Heart left ventricle (tissue), 16 donors: ENCODE results near the gene EIPR1. TPM values are rescaled to one million over a fixed set of nuclear protein-coding genes. Genes with fewer than 3 reads are reported as not detected.

Experiments used
- ATAC-seq, 4 donors: fragments of 200-7000 bp; cut with Tn5 transposase; one replicate each; pipeline ENCODE4 v1.9.1; 2020 to 2022; ENCODE audit warnings: moderate library complexity in 4 of 4, mild to moderate bottlenecking in 3 of 4, moderate number of reproducible peaks in 1 of 4
- DNase-seq, 5 donors: peaks; one replicate each; pipeline ENCODE4 v3.0.0-alpha.2; 2020
- H3K27ac ChIP-seq, 12 donors: fragments of 200-600 bp; sonication (generic) in 4 of 12; one replicate each; pipeline versions ENCODE4 v1.5.0 to v1.8.0; 2016 to 2022; ENCODE audit warnings: mild to moderate bottlenecking in 2 of 12
- H3K27me3 ChIP-seq, 9 donors: fragments of 200-600 bp; sonication (generic) in 2 of 9; one replicate each; pipeline versions ENCODE4 v1.5.1 to v1.8.0; 2016 to 2022; ENCODE audit warnings: mild to moderate bottlenecking in 3 of 9
- H3K36me3 ChIP-seq, 9 donors: fragments of 200-600 bp; sonication (generic) in 2 of 9; one replicate each; pipeline versions ENCODE4 v1.5.0 to v1.8.0; 2018 to 2022; ENCODE audit warnings: mild to moderate bottlenecking in 2 of 9
- H3K4me1 ChIP-seq, 12 donors: fragments of 200-600 bp; sonication (generic) in 4 of 12; one replicate each; pipeline versions ENCODE4 v1.5.0 to v1.8.0; 2016 to 2022; ENCODE audit warnings: mild to moderate bottlenecking in 3 of 12
- H3K4me3 ChIP-seq, 12 donors: fragments of 200-600 bp; sonication (generic) in 4 of 12; one replicate each; pipeline versions ENCODE4 v1.5.0 to v1.8.0; 2017 to 2022; ENCODE audit warnings: mild to moderate bottlenecking in 9 of 12, moderate library complexity in 4 of 12
- H3K9me3 ChIP-seq, 12 donors: fragments of 200-600 bp; sonication (generic) in 4 of 12; one replicate each; pipeline versions ENCODE4 v1.5.0 to v1.8.0; 2016 to 2022; ENCODE audit warnings: mild to moderate bottlenecking in 1 of 12
- POLR2A ChIP-seq, 2 donors: fragments of 450-650 bp; IDR thresholded peaks; one replicate each; pipeline ENCODE4 v1.6.1; 2017; ENCODE audit warnings: antibody characterized with exemption in 2 of 2, mild to moderate bottlenecking in 2 of 2, moderate library complexity in 2 of 2
- WGBS, 4 donors: extraction: QIAGEN DNeasy Blood & Tissue Kit in 2 of 4; methylation state at CpG; one replicate each; pipeline versions ENCODE4 v1.1.5 to v1.1.7; 2013 to 2018; 5-methylcytosine and 5-hydroxymethylcytosine counted together
- intact Hi-C, 10 donors: fragments of 100-400 bp; cut with DNase I; formaldehyde crosslinking; loops; one replicate each; pipeline versions ENCODE4 v1.11.1 to v1.14.2; 2022
- polyA plus RNA-seq, 2 donors: library from polyadenylated mRNA; stranded (reverse); fragments of 200-250 nt; gene quantifications; one replicate each; pipeline ENCODE4 v1.2.3, GENCODE V29; 2013
- total RNA-seq, 9 donors: library from RNA; depleted of rRNA in 2 of 9; stranded (reverse); fragments of >200 nt in 2 of 9; fragmentation: NEBNext Ultra II Directional in 3 of 9; extraction: Animal tissue kit (Norgen Biotek cat#: 25700) in 3 of 9; gene quantifications; one replicate each; pipeline versions ENCODE4 v1.1.0 to v1.2.4, GENCODE V29; 2016 to 2023
- TF ChIP-seq, protein P1 (sequence below), 12 donors: fragments of 200-600 bp; sonication (generic) in 4 of 12; IDR thresholded peaks; one replicate each; pipeline versions ENCODE4 v1.5.0 to v1.8.0; 2018 to 2022; ENCODE audit warnings: antibody characterized with exemption in 12 of 12, mild to moderate bottlenecking in 5 of 12
- donor health status: ischemic (EF 13 %, LVEDD 7.1; RV severe dilation, severe dysfunction).
- donor health status: healthy with polysubstance abuse.
- donor health status: DM: no; HTN: yes; CAD: no.
- donor health status: DM: no; HTN: no; CAD: no.
- donor health status: ischemic (EF 25% LVEDD 6.9; RV normal size, moderate dysfunction).
- donor health status: ischemic (EF 25% LVEDD 5.7; RV mildly dilated, moderate dysfunction).
- donor health status: healthy.
- donor health status: DM: yes; HTN: yes; CAD: no.
- donor health status: ischemic (EF 35%, LVEDD 5.7; RV mildly dilated, moderate dysfunction).
- donor health status: nonischemic (EF 11% LVEDD 7.7; RV severe dilation, severe dysfunction).
- donor health status: DM: yes; HTN: yes; CAD: no.
- donor health status: PGD.
- donor health status: ischemic (EF 29% LVEDD 5.4; RV normal size, mild dysfunction).
- donor health status: nonischemic (EF 23%, LVEDD 6.1; RV moderate dilation, normal function).

Gene EIPR1
- total and polyA plus RNA-seq, 11 donors = 7.9 to 26.1 (median 13.3) TPM

DNA sequence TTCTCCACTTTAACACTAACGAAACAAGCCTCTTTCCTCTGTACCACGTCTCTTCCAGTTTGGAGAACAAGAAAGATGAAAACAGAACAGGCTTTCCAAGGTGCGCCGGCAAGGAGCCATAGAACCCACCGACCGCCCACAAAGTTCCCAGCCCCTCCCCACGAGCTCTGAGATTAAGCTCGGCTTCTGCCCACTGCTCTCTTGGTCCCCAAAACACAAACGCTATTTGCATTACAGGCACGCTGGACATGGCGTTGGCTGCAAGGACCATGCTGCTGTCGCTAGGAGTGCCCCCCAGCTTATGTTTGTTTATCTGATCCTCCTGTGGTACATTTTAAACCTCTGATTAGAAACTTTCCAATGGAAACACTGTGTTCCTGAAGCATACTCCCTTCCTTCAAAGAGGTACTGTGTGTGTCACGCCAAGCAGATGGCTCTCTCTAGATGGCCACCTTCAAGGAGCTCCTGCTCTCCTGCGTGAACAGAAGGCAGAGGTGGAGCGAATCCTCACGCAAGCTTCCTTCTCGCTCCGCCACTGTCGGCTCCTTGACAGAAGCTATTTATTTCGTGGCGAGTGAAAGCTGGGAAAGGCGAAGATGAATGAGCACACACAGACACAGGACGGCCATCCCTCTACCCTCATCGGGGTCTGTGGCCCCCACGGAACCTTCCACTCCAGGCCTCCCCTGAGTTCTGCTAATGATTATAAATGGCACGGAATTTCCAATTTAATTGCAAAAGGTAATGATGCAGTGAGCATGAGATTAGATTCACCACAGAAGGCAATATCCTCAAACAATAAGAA lies 166.2 kb downstream of the EIPR1 start:
- H3K4me1 ChIP-seq = no peaks in the 10 kb centered on the region
- TF ChIP-seq, protein P1, sequence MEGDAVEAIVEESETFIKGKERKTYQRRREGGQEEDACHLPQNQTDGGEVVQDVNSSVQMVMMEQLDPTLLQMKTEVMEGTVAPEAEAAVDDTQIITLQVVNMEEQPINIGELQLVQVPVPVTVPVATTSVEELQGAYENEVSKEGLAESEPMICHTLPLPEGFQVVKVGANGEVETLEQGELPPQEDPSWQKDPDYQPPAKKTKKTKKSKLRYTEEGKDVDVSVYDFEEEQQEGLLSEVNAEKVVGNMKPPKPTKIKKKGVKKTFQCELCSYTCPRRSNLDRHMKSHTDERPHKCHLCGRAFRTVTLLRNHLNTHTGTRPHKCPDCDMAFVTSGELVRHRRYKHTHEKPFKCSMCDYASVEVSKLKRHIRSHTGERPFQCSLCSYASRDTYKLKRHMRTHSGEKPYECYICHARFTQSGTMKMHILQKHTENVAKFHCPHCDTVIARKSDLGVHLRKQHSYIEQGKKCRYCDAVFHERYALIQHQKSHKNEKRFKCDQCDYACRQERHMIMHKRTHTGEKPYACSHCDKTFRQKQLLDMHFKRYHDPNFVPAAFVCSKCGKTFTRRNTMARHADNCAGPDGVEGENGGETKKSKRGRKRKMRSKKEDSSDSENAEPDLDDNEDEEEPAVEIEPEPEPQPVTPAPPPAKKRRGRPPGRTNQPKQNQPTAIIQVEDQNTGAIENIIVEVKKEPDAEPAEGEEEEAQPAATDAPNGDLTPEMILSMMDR (IDR thresholded peaks at IDR 0.05) = no peak
- no peak for TF ChIP-seq POLR2A (IDR thresholded peaks at IDR 0.05)
- H3K27ac ChIP-seq = no peak overlapping the region
- WGBS, 4 donors = 89 to 91% (median 90%) methylated on average over 26 of the region's 26 CpGs
- DNase-seq = no peak
- peaks cover 0 to 21% (median 0%) of the 10 kb centered on the region in 9 donors for H3K36me3 ChIP-seq
- no peak overlapping the region for H3K4me3 ChIP-seq
- intact Hi-C loops = loop anchor here in 1 of 10 donors (1.0 kb wide), 1 partner anchor 17 kb away; no protein-coding TSS in a partner anchor
- no peaks in the 10 kb centered on the region for H3K27me3 ChIP-seq
- ATAC-seq = no peak
- no peaks in the 10 kb centered on the region for H3K9me3 ChIP-seq

DNA sequence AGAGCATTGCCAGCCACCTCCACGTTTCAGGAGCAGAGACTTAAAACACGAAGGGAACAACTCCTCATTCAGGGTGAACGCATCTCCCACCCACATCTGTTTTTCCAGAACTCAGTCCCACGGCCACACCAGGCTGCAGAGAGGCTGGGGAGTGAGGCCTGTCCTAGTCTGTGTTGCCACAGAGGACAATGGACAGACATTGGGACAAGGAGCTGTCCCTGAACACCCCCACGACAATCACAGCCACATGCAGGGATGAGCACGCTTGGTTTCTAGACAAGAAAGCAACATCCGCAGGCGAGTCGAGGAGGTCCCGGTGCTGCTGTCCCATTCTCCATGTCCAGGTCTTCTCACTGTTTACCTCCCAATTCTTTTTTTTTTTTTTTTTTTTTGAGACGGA lies 167.4 kb downstream of the EIPR1 start:
- intact Hi-C loops = no loop called here
- H3K36me3 ChIP-seq = peaks cover 0 to 21% (median 0%) of the 10 kb centered on the region in 9 donors
- H3K4me1 ChIP-seq = no peaks in the 10 kb centered on the region
- H3K27ac ChIP-seq = no peak overlapping the region
- H3K27me3 ChIP-seq = no peaks in the 10 kb centered on the region
- ATAC-seq = no peak
- TF ChIP-seq, protein P1 (IDR thresholded peaks at IDR 0.05) = no peak
- no peak for TF ChIP-seq POLR2A (IDR thresholded peaks at IDR 0.05)
- 84 to 88% (median 85%) methylated on average over 11 of the region's 11 CpGs for WGBS, 4 donors
- H3K4me3 ChIP-seq = no peak overlapping the region
- H3K9me3 ChIP-seq = no peaks in the 10 kb centered on the region
- no peak for DNase-seq

GRCh38 chr2:3209258-3209657 lies 168.4 kb downstream of the EIPR1 start:
- TF ChIP-seq, protein P1 (IDR thresholded peaks at IDR 0.05) = no peak
- no peak for TF ChIP-seq POLR2A (IDR thresholded peaks at IDR 0.05)
- H3K36me3 ChIP-seq = peaks cover 0 to 21% (median 0%) of the 10 kb centered on the region in 9 donors
- intact Hi-C loops = no loop called here
- no peak overlapping the region for H3K27ac ChIP-seq
- ATAC-seq (no peak), DNase-seq (no peak)
- 96 to 97% (median 97%) methylated on average over 9 to 12 of the region's 12 CpGs for WGBS, 4 donors
- H3K27me3 ChIP-seq = no peaks in the 10 kb centered on the region
- no peaks in the 10 kb centered on the region for H3K9me3 ChIP-seq
- H3K4me3 ChIP-seq = no peak overlapping the region
- H3K4me1 ChIP-seq = no peaks in the 10 kb centered on the region

DNA sequence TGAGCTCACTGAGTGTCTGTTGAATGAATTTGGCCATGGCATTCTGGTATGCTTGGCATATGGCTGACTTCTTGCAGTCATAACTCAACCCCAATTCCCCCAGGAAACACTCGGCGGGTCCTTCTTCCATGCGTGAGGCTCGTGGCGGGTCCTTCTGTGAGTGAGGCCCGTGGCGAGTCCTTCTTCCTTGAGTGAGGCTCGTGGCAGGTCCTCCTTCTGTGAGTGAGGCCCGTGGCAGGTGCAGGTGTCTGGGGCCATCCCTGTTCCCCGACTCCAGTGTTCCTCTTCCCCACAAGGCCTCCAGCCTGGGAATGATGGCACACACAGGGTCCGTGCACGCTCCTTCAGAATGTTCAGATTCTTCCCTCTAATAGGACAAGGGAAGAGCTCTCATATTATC lies 169.0 kb downstream of the EIPR1 start:
- no peak for ATAC-seq
- no peak overlapping the region for H3K4me3 ChIP-seq
- no peaks in the 10 kb centered on the region for H3K27me3 ChIP-seq

More for the DNA sequence above, 169.0 kb downstream of the EIPR1 start:
- DNase-seq = no peak
- 96 to 97% (median 97%) methylated on average over 12 of the region's 12 CpGs for WGBS, 4 donors
- Histone ChIP-seq H3K27ac (no peak overlapping the region), H3K4me1 (no peaks in the 10 kb centered on the region), H3K36me3 (peaks cover 0 to 20% (median 0%) of the 10 kb centered on the region in 9 donors), H3K9me3 (no peaks in the 10 kb centered on the region)
- intact Hi-C loops = no loop called here
- no peak for TF ChIP-seq POLR2A (IDR thresholded peaks at IDR 0.05)
- TF ChIP-seq, protein P1 (IDR thresholded peaks at IDR 0.05) = no peak
